ENCODE data around the gene CDC5L. TPM values are rescaled to one million over a fixed set of nuclear protein-coding genes. Genes with fewer than 3 reads are reported as not detected.
"Not testable (repeated sequence)": the region's sequence is repeated elsewhere in the genome, so short reads cannot be mapped to it uniquely, and the experiment has no call there.

The CDC5L gene
- total RNA-seq, 5 donors from 2014 or later (not counting 1 experiment from before 2014, with no cell fraction given): 16.9 to 18.8 (median 17.9) TPM

- Mint-ChIP-seq H3K36me3 (peaks cover 51% of the 10 kb centered on the region), H3K9me3 (peaks cover 0 to 19% (median 8%) of the 10 kb centered on the region in 3 donors), H3K27ac (no peak overlapping the region), H3K4me1 (peaks cover 1 to 12% (median 5%) of the 10 kb centered on the region in 3 donors), H3K27me3 (no peaks in the 10 kb centered on the region), H3K4me3 (no peak overlapping the region)
- POLR2A ChIA-PET: interaction anchor here in 1 of 2 donors (0.6 kb wide), 2 partner anchors 43 to 723 kb away, joined by 3 to 5 read pairs; no protein-coding TSS in a partner anchor
- Histone ChIP-seq H3K36me3 (ENCODE audit: control insufficient read depth in 2 of 2, extremely low read depth in 1 of 2, insufficient read depth in 1 of 2, low read length in 1 of 2) (peaks cover 4 to 44% of the 10 kb centered on the region in 2 donors), H3K9me3 (no peaks in the 10 kb centered on the region), H3K27me3 (replicated peaks in 1 of 2; ENCODE audit: control insufficient read depth in 2 of 2, extremely low read depth in 1 of 2, insufficient read depth in 2 of 2, low read length in 1 of 2) (no peaks in the 10 kb centered on the region), H3K27ac (ENCODE audit: low read length) (no peak overlapping the region), H3K4me1 (ENCODE audit: control insufficient read depth in 1 of 2, extremely low read depth in 1 of 2, insufficient read depth in 2 of 2, low read length in 2 of 2) (no peaks in the 10 kb centered on the region), H3K4me3 (ENCODE audit: control insufficient read depth in 1 of 2, extremely low read depth in 1 of 2, low read length in 1 of 2) (no peak overlapping the region)
- DNase-seq (no peak), ATAC-seq (replicated peaks in 1 of 4) (no peak)
- no CpG with 5 or more reads among the region's 4 CpGs for WGBS (ENCODE audit: insufficient coverage)
- CTCF ChIA-PET: interaction anchor here in 1 of 2 donors (1.1 kb wide), 1 partner anchor 38 kb away, joined by 3 read pairs; no protein-coding TSS in a partner anchor
Observed at GRCh38 chr6:44446626-44447300, 59.3 kb downstream of the CDC5L start.

- H3K9me3 ChIP-seq; CTCF ChIA-PET; H3K27ac Mint-ChIP-seq; H3K4me3 ChIP-seq (ENCODE audit: control insufficient read depth in 1 of 2, extremely low read depth in 1 of 2, low read length in 1 of 2); H3K9me3 Mint-ChIP-seq; DNase-seq; H3K4me1 Mint-ChIP-seq; H3K27me3 Mint-ChIP-seq; H3K4me3 Mint-ChIP-seq; ATAC-seq (replicated peaks in 1 of 4); H3K27me3 ChIP-seq (replicated peaks in 1 of 2; ENCODE audit: control insufficient read depth in 2 of 2, extremely low read depth in 1 of 2, insufficient read depth in 2 of 2, low read length in 1 of 2); H3K27ac ChIP-seq (ENCODE audit: low read length); H3K4me1 ChIP-seq (ENCODE audit: control insufficient read depth in 1 of 2, extremely low read depth in 1 of 2, insufficient read depth in 2 of 2, low read length in 2 of 2); POLR2A ChIA-PET: not testable (repeated sequence)
- WGBS (ENCODE audit: insufficient coverage): 100% methylated on average over 1 of the region's 2 CpGs
- H3K36me3 ChIP-seq (ENCODE audit: control insufficient read depth in 2 of 2, extremely low read depth in 1 of 2, insufficient read depth in 1 of 2, low read length in 1 of 2): peaks cover 0 to 42% of the 10 kb centered on the region in 2 donors
- peaks cover 38% of the 10 kb centered on the region for H3K36me3 Mint-ChIP-seq
Observed at GRCh38 chr6:44449181-44449580, 61.7 kb downstream of the CDC5L start.

GRCh38 chr6:44451803-44452695, 64.5 kb downstream of the CDC5L start:
- peak overlapping the region in 1 of 2 donors; percentile 8 for H3K27ac Mint-ChIP-seq
- WGBS (ENCODE audit: insufficient coverage): 94% methylated on average over 6 of the region's 11 CpGs
- peaks cover 0 to 3% of the 10 kb centered on the region in 2 experiments for H3K27me3 ChIP-seq (replicated peaks in 1 of 2; ENCODE audit: control insufficient read depth in 2 of 2, extremely low read depth in 1 of 2, insufficient read depth in 2 of 2, low read length in 1 of 2)
- DNase-seq (no peak), ATAC-seq (replicated peaks in 1 of 4) (no peak)
- peaks cover 0 to 21% of the 10 kb centered on the region in 2 donors for H3K36me3 ChIP-seq (ENCODE audit: control insufficient read depth in 2 of 2, extremely low read depth in 1 of 2, insufficient read depth in 1 of 2, low read length in 1 of 2)
- no peak overlapping the region for H3K27ac ChIP-seq (ENCODE audit: low read length)
- no peaks in the 10 kb centered on the region for H3K9me3 Mint-ChIP-seq
- peaks cover 24% of the 10 kb centered on the region for H3K36me3 Mint-ChIP-seq
- peaks cover 0 to 4% (median 3%) of the 10 kb centered on the region in 3 donors for H3K4me1 Mint-ChIP-seq
- H3K4me3 ChIP-seq (ENCODE audit: control insufficient read depth in 1 of 2, extremely low read depth in 1 of 2, low read length in 1 of 2): no peak overlapping the region
- H3K4me1 ChIP-seq (ENCODE audit: control insufficient read depth in 1 of 2, extremely low read depth in 1 of 2, insufficient read depth in 2 of 2, low read length in 2 of 2): no peaks in the 10 kb centered on the region
- H3K27me3 Mint-ChIP-seq: peaks cover 0 to 2% of the 10 kb centered on the region in 2 donors
- CTCF ChIA-PET: no interaction called here
- POLR2A ChIA-PET: no interaction called here
- H3K9me3 ChIP-seq: no peaks in the 10 kb centered on the region
- no peak overlapping the region for H3K4me3 Mint-ChIP-seq

GRCh38 chr6:44452725-44453124, 65.2 kb downstream of the CDC5L start:
- no peaks in the 10 kb centered on the region for H3K9me3 Mint-ChIP-seq
- H3K9me3 ChIP-seq: no peaks in the 10 kb centered on the region
- no peak overlapping the region for H3K4me3 ChIP-seq (ENCODE audit: control insufficient read depth in 1 of 2, extremely low read depth in 1 of 2, low read length in 1 of 2)
- peaks cover 18% of the 10 kb centered on the region for H3K36me3 Mint-ChIP-seq
- H3K27ac ChIP-seq (ENCODE audit: low read length): no peak overlapping the region
- H3K4me3 Mint-ChIP-seq: no peak overlapping the region
- H3K36me3 ChIP-seq (ENCODE audit: control insufficient read depth in 2 of 2, extremely low read depth in 1 of 2, insufficient read depth in 1 of 2, low read length in 1 of 2): peaks cover 0 to 15% of the 10 kb centered on the region in 2 donors
- DNase-seq: no peak
- peaks cover 0 to 4% of the 10 kb centered on the region in 2 donors for H3K27me3 Mint-ChIP-seq
- peaks cover 0 to 3% of the 10 kb centered on the region in 2 experiments for H3K27me3 ChIP-seq (replicated peaks in 1 of 2; ENCODE audit: control insufficient read depth in 2 of 2, extremely low read depth in 1 of 2, insufficient read depth in 2 of 2, low read length in 1 of 2)
- H3K27ac Mint-ChIP-seq: peak overlapping the region in 1 of 2 donors; percentile 3
- peaks cover 0 to 10% (median 7%) of the 10 kb centered on the region in 3 donors for H3K4me1 Mint-ChIP-seq
- CTCF ChIA-PET: interaction anchor here in 1 of 2 donors (1.9 kb wide), 1 partner anchor 21 kb away, joined by 5 read pairs; no protein-coding TSS in a partner anchor
- no CpG with 5 or more reads among the region's 4 CpGs for WGBS (ENCODE audit: insufficient coverage)
- POLR2A ChIA-PET: no interaction called here
- ATAC-seq (replicated peaks in 1 of 4): no peak
- H3K4me1 ChIP-seq (ENCODE audit: control insufficient read depth in 1 of 2, extremely low read depth in 1 of 2, insufficient read depth in 2 of 2, low read length in 2 of 2): no peaks in the 10 kb centered on the region

GRCh38 chr6:44453146-44453545, 65.6 kb downstream of the CDC5L start:
- Histone ChIP-seq H3K36me3 (ENCODE audit: control insufficient read depth in 2 of 2, extremely low read depth in 1 of 2, insufficient read depth in 1 of 2, low read length in 1 of 2) (peaks cover 0 to 11% of the 10 kb centered on the region in 2 donors), H3K27me3 (replicated peaks in 1 of 2; ENCODE audit: control insufficient read depth in 2 of 2, extremely low read depth in 1 of 2, insufficient read depth in 2 of 2, low read length in 1 of 2) (peaks cover 0 to 6% of the 10 kb centered on the region in 2 experiments), H3K9me3 (no peaks in the 10 kb centered on the region), H3K4me3 (ENCODE audit: control insufficient read depth in 1 of 2, extremely low read depth in 1 of 2, low read length in 1 of 2) (no peak overlapping the region), H3K4me1 (ENCODE audit: control insufficient read depth in 1 of 2, extremely low read depth in 1 of 2, insufficient read depth in 2 of 2, low read length in 2 of 2) (no peaks in the 10 kb centered on the region), H3K27ac (ENCODE audit: low read length) (no peak overlapping the region)
- DNase-seq (no peak), ATAC-seq (replicated peaks in 1 of 4) (no peak)
- H3K4me3 Mint-ChIP-seq: no peak overlapping the region
- ChIA-PET CTCF (interaction anchor here (0.6 to 1.9 kb wide), 3 partner anchors 17 to 1964 kb away, joined by 3 to 5 read pairs (median 3); no protein-coding TSS in a partner anchor), POLR2A (no interaction called here)
- H3K36me3 Mint-ChIP-seq: peaks cover 14% of the 10 kb centered on the region
- no CpG with 5 or more reads among the region's 1 CpG for WGBS (ENCODE audit: insufficient coverage)
- H3K4me1 Mint-ChIP-seq: peaks cover 0 to 11% (median 7%) of the 10 kb centered on the region in 3 donors
- peaks cover 0 to 4% of the 10 kb centered on the region in 2 donors for H3K27me3 Mint-ChIP-seq
- peak overlapping the region in 1 of 2 donors; percentile 3 for H3K27ac Mint-ChIP-seq
- H3K9me3 Mint-ChIP-seq: no peaks in the 10 kb centered on the region

GRCh38 chr6:44454198-44454597, 66.7 kb downstream of the CDC5L start:
- peak overlapping the region; percentile 2 to 40 for H3K27ac Mint-ChIP-seq
- H3K27me3 Mint-ChIP-seq: peaks cover 0 to 4% of the 10 kb centered on the region in 2 donors
- no peak for ATAC-seq (replicated peaks in 1 of 4)
- Histone ChIP-seq H3K9me3 (no peaks in the 10 kb centered on the region), H3K27me3 (replicated peaks in 1 of 2; ENCODE audit: control insufficient read depth in 2 of 2, extremely low read depth in 1 of 2, insufficient read depth in 2 of 2, low read length in 1 of 2) (peaks cover 0 to 10% of the 10 kb centered on the region in 2 experiments), H3K36me3 (ENCODE audit: control insufficient read depth in 2 of 2, extremely low read depth in 1 of 2, insufficient read depth in 1 of 2, low read length in 1 of 2) (peaks cover 0 to 8% of the 10 kb centered on the region in 2 donors), H3K4me1 (ENCODE audit: control insufficient read depth in 1 of 2, extremely low read depth in 1 of 2, insufficient read depth in 2 of 2, low read length in 2 of 2) (no peaks in the 10 kb centered on the region), H3K4me3 (ENCODE audit: control insufficient read depth in 1 of 2, extremely low read depth in 1 of 2, low read length in 1 of 2) (no peak overlapping the region), H3K27ac (ENCODE audit: low read length) (no peak overlapping the region)
- H3K4me3 Mint-ChIP-seq: no peak overlapping the region
- peaks cover 0 to 11% (median 7%) of the 10 kb centered on the region in 3 donors for H3K4me1 Mint-ChIP-seq
- WGBS (ENCODE audit: insufficient coverage): no CpG with 5 or more reads among the region's 5 CpGs
- CTCF ChIA-PET: interaction anchor here in 1 of 2 donors (1.9 kb wide), 1 partner anchor 22 kb away, joined by 5 read pairs; no protein-coding TSS in a partner anchor
- H3K9me3 Mint-ChIP-seq: no peaks in the 10 kb centered on the region
- POLR2A ChIA-PET: no interaction called here
- no peak for DNase-seq
- H3K36me3 Mint-ChIP-seq: peaks cover 12% of the 10 kb centered on the region
